HepG2 (cell line): ENCODE data around the gene USP5. TPM values are rescaled to one million over a fixed set of nuclear protein-coding genes. Genes with fewer than 3 reads are reported as not detected.

Experiments used
- CHCHD3 ChIP-seq: sonication (generic); formaldehyde crosslinking; IDR thresholded peaks from 2 replicates; pipeline ENCODE4 v1.8.0; 2022; ENCODE audit warnings: mild to moderate bottlenecking, missing genetic modification reagents, moderate library complexity
- DNMT3B ChIP-seq: conservative IDR thresholded peaks from 2 replicates; pipeline ENCODE4 v1.6.1; 2016; ENCODE audit warnings: missing biosample characterization, control low read depth
- EED ChIP-seq: sonication (generic); formaldehyde crosslinking; IDR thresholded peaks from 2 replicates; pipeline ENCODE4 v1.5.0; 2020; ENCODE audit warnings: mild to moderate bottlenecking, missing genetic modification reagents
- GATAD2A ChIP-seq: IDR thresholded peaks from 2 replicates; pipeline ENCODE4 v1.6.1; 2016
- KDM1A ChIP-seq: IDR thresholded peaks from 2 replicates; pipeline ENCODE4 v1.6.1; 2016; ENCODE audit warnings: missing compliant biosample characterization
- KLF11 ChIP-seq: IDR thresholded peaks from 2 replicates; pipeline ENCODE4 v1.6.1; 2016; ENCODE audit warnings: missing compliant biosample characterization
- ZNF138 ChIP-seq: sonication (generic); formaldehyde crosslinking; IDR thresholded peaks from 2 replicates; pipeline ENCODE4 v1.5.0; 2020; ENCODE audit warnings: mild to moderate bottlenecking, low read depth, missing genetic modification reagents
- ZNF776 ChIP-seq: sonication (generic); formaldehyde crosslinking; IDR thresholded peaks from 2 replicates; pipeline ENCODE4 v1.4.0; 2020; ENCODE audit warnings: mild to moderate bottlenecking, missing genetic modification reagents
- polyA plus RNA-seq, 8 experiments: library from polyadenylated mRNA; depleted of rRNA in 3 of 8; stranded (reverse) in 7 of 8; unstranded in 1 of 8; fragments of >200 nt; fragmentation: Illumina TruSeq in 4 of 8; extraction: Trizol in 4 of 8; gene quantifications; 2 replicates each; pipeline versions ENCODE4 v1.2.1 to v1.2.3, GENCODE V29; 2011 to 2016; ENCODE audit warnings: low read depth in 4 of 8, missing spikeins in 1 of 8, mixed read lengths in 1 of 8; ENCODE audit not compliant: insufficient read depth in 1 of 8
- total RNA-seq, 5 experiments: library from RNA; depleted of rRNA; stranded (reverse); fragments of >200 nt; fragmentation: Illumina TruSeq; extraction: Trizol; gene quantifications; 2 replicates each; pipeline ENCODE4 v1.2.3, GENCODE V29; 2016; ENCODE audit warnings: low read depth in 1 of 5
- TF ChIP-seq, protein P1 (sequence below): sonication (generic); formaldehyde crosslinking; IDR thresholded peaks from 2 replicates; pipeline ENCODE4 v1.4.0; 2020; ENCODE audit warnings: missing genetic modification reagents
- TF ChIP-seq, protein P2 (sequence below): sonication (generic); formaldehyde crosslinking; IDR thresholded peaks from 2 replicates; pipeline ENCODE4 v1.8.1; 2023; ENCODE audit warnings: mild to moderate bottlenecking, missing genetic modification reagents
- TF ChIP-seq, protein P3 (sequence below): sonication (generic); formaldehyde crosslinking; IDR thresholded peaks from 2 replicates; pipeline ENCODE4 v1.4.0; 2020; ENCODE audit warnings: missing genetic modification reagents
- TF ChIP-seq, protein P4 (sequence below): sonication (generic); formaldehyde crosslinking; IDR thresholded peaks from 2 replicates; pipeline ENCODE4 v1.8.0; 2022; ENCODE audit warnings: missing genetic modification reagents, low read depth, mild to moderate bottlenecking, borderline replicate concordance
- TF ChIP-seq, protein P5 (sequence below): sonication (generic); formaldehyde crosslinking; IDR thresholded peaks from 2 replicates; pipeline ENCODE4 v1.8.1; 2023; ENCODE audit warnings: missing genetic modification reagents, mild to moderate bottlenecking, borderline replicate concordance
- TF ChIP-seq, protein P6 (sequence below): sonication (generic); formaldehyde crosslinking; IDR thresholded peaks from 2 replicates; pipeline ENCODE4 v1.4.0; 2020; ENCODE audit warnings: mild to moderate bottlenecking, missing genetic modification reagents

The USP5 gene
- total and polyA plus RNA-seq, 2 of the 13 experiments (the other 11 are each of a cell fraction or from before 2014, with no cell fraction given) = 39.6 to 56.0 TPM

DNA sequence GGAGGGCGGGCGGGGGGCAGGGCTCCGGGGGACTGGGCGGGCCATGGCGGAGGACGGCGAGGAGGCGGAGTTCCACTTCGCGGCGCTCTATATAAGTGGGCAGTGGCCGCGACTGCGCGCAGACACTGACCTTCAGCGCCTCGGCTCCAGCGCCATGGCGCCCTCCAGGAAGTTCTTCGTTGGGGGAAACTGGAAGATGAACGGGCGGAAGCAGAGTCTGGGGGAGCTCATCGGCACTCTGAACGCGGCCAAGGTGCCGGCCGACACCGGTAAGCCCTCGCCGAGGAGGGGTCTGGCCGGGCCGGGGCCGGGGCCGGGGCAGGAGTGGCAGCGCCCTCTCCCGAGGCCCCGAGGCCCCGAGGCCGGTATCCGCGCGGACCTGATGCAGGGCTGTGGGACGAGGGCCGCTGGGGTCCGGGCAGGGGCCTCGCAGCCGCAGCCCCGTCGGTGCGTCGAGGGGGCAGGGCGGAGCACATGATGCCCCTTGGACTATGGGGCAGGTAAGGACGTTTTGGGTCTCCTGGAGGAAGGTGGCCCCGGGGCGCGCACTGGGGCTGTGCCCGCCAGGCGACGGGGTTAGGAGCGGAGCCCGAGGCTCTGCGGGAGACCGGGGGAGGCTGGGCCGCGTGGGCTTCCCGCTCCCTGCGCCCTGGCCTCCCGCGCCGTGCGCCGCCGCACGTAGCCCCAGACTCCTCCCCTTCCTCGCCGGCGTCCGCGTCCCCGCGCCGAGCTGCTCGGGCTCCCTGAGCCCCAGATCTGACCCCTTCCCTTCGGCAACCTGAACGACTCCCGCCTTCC, 15.7 kb downstream of the USP5 start, which contains the start of gene TPI1 (continued):
- TF ChIP-seq, protein P1, sequence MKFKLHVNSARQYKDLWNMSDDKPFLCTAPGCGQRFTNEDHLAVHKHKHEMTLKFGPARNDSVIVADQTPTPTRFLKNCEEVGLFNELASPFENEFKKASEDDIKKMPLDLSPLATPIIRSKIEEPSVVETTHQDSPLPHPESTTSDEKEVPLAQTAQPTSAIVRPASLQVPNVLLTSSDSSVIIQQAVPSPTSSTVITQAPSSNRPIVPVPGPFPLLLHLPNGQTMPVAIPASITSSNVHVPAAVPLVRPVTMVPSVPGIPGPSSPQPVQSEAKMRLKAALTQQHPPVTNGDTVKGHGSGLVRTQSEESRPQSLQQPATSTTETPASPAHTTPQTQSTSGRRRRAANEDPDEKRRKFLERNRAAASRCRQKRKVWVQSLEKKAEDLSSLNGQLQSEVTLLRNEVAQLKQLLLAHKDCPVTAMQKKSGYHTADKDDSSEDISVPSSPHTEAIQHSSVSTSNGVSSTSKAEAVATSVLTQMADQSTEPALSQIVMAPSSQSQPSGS (CRISPR knock-in tag) = peak; percentile 67; the same call in 1 of the 2 replicates
- TF ChIP-seq, protein P2, sequence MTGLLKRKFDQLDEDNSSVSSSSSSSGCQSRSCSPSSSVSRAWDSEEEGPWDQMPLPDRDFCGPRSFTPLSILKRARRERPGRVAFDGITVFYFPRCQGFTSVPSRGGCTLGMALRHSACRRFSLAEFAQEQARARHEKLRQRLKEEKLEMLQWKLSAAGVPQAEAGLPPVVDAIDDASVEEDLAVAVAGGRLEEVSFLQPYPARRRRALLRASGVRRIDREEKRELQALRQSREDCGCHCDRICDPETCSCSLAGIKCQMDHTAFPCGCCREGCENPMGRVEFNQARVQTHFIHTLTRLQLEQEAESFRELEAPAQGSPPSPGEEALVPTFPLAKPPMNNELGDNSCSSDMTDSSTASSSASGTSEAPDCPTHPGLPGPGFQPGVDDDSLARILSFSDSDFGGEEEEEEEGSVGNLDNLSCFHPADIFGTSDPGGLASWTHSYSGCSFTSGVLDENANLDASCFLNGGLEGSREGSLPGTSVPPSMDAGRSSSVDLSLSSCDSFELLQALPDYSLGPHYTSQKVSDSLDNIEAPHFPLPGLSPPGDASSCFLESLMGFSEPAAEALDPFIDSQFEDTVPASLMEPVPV (CRISPR knock-in tag) = 0 out of 2 replicates have a peak, but pooled peaks have one; percentile 84
- peak; percentile 43; the same call in 1 of the 2 replicates for TF ChIP-seq CHCHD3
- TF ChIP-seq GATAD2A (CRISPR knock-in tag) = peak; percentile 56; the same call in 1 of the 2 replicates
- TF ChIP-seq ZNF138 = peak; percentile 83; the same call in 1 of the 2 replicates
- no peak for TF ChIP-seq KDM1A (CRISPR knock-in tag)
- TF ChIP-seq, protein P3, sequence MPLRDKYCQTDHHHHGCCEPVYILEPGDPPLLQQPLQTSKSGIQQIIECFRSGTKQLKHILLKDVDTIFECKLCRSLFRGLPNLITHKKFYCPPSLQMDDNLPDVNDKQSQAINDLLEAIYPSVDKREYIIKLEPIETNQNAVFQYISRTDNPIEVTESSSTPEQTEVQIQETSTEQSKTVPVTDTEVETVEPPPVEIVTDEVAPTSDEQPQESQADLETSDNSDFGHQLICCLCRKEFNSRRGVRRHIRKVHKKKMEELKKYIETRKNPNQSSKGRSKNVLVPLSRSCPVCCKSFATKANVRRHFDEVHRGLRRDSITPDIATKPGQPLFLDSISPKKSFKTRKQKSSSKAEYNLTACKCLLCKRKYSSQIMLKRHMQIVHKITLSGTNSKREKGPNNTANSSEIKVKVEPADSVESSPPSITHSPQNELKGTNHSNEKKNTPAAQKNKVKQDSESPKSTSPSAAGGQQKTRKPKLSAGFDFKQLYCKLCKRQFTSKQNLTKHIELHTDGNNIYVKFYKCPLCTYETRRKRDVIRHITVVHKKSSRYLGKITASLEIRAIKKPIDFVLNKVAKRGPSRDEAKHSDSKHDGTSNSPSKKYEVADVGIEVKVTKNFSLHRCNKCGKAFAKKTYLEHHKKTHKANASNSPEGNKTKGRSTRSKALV = no peak
- TF ChIP-seq KLF11 (CRISPR knock-in tag) = peak; percentile 57; the same call in 1 of the 2 replicates
- TF ChIP-seq EED (CRISPR knock-in tag) = no peak
- TF ChIP-seq, protein P4, sequence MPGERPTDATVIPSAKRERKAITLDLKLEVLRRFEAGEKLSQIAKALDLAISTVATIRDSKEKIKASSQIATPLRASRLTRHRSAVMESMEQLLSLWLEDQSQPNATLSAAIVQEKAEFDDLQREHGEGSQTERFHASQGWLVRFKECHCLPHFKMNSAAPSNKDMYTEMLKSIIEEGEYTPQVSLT (CRISPR knock-in tag) = no peak
- TF ChIP-seq, protein P5, sequence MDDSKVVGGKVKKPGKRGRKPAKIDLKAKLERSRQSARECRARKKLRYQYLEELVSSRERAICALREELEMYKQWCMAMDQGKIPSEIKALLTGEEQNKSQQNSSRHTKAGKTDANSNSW (CRISPR knock-in tag) = peak; percentile 45; the same call in 1 of the 2 replicates
- no peak for TF ChIP-seq DNMT3B
- TF ChIP-seq ZNF776 (CRISPR knock-in tag) = peak; percentile 42; the same call in 1 of the 2 replicates
- TF ChIP-seq, protein P6, sequence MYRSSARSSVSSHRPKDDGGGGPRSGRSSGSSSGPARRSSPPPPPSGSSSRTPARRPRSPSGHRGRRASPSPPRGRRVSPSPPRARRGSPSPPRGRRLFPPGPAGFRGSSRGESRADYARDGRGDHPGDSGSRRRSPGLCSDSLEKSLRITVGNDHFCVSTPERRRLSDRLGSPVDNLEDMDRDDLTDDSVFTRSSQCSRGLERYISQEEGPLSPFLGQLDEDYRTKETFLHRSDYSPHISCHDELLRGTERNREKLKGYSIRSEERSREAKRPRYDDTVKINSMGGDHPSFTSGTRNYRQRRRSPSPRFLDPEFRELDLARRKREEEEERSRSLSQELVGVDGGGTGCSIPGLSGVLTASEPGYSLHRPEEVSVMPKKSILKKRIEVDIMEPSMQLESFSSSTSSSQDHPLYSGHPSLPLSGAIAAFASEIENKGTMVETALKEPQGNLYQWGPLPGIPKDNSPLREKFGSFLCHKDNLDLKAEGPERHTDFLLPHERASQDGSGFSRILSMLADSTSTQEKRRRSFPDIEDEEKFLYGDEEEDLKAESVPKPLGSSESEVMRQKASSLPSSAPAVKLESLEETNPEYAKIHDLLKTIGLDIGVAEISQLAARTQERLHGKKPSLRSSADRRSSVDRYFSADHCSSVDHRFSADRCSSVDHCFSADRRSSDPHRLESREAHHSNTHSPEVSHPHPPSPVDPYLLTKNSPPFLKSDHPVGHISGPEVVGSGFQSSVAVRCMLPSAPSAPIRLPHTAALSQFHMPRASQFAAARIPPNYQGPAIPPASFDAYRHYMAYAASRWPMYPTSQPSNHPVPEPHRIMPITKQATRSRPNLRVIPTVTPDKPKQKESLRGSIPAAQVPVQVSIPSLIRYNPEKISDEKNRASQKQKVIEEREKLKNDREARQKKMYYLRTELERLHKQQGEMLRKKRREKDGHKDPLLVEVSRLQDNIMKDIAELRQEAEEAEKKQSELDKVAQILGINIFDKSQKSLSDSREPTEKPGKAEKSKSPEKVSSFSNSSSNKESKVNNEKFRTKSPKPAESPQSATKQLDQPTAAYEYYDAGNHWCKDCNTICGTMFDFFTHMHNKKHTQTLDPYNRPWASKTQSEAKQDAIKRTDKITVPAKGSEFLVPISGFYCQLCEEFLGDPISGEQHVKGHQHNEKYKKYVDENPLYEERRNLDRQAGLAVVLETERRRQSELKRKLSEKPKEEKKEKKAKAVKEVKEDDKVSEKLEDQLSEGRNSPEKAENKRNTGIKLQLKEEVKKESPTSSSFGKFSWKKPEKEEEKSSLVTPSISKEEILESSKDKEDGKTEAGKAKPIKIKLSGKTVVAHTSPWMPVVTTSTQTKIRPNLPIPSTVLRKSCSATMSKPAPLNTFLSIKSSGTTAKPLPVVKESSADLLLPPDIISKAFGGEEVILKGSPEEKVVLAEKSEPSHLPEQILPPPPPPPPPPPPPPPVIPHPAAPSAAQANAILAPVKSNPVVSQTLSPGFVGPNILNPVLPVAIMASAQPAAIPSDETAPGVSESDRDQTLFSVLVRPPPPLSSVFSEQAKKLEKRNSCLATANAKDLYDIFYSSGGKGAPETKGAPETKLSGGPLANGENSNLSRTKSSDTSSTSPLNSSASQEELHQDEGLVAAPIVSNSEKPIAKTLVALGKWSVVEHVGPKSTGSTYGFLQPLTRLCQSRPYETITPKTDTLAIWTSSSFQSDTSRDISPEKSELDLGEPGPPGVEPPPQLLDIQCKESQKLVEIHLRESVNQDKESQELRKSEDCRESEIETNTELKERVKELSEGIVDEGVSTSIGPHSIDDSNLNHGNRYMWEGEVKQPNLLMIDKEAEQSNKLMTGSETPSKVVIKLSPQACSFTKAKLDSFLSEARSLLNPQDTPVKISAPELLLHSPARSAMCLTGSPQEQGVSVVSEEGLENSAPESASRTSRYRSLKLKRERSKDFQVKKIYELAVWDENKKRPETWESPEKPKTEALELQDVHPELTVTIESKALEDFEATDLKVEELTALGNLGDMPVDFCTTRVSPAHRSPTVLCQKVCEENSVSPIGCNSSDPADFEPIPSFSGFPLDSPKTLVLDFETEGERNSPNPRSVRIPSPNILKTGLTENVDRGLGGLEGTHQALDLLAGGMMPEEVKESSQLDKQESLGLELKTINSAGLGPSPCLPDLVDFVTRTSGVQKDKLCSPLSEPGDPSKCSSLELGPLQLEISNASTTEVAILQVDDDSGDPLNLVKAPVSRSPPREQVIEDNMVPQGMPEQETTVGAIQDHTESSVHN (CRISPR knock-in tag) = no peak
